A549 (cell line): Measurements from ENCODE around the gene SARS1. TPM values are rescaled to one million over a fixed set of nuclear protein-coding genes. Genes with fewer than 3 reads are reported as not detected.
A peak's percentile ranks its signal among the peaks of the same experiment; 100 is the strongest.
"Not testable (repeated sequence)": the region's sequence is repeated elsewhere in the genome, so short reads cannot be mapped to it uniquely, and the experiment has no call there.

Experiments used
- ATAC-seq, 2 experiments: fragments of 200-7000 bp in 1 of 2; fragments of >200 bp in 1 of 2; cut with Nextera tagmentation in 1 of 2; cut with Tn5 transposase in 1 of 2; 3 replicates each; pipeline versions ENCODE4 v1.8.0 to v1.9.1; 2018 to 2020; ENCODE audit warnings: mild to moderate bottlenecking in 1 of 2, moderate library complexity in 1 of 2
- CTCF ChIA-PET: fragments of 300-600 bp; sonication (Branson Sonifier 250); formaldehyde crosslinking; extraction: SDS; loops from one replicate; lab custom pipeline; 2021; ENCODE audit warnings: antibody characterized with exemption, inconsistent platforms; lab: Yijun Ruan, JAX
- POLR2A ChIA-PET: fragments of 350-600 bp; formaldehyde crosslinking; extraction: SDS; loops from one replicate; lab custom pipeline; 2021; ENCODE audit warnings: antibody characterized with exemption, inconsistent platforms; lab: Yijun Ruan, JAX
- DNase-seq, 2 experiments: peaks; one replicate each; pipeline versions ENCODE4 v3.0.0 to v3.0.0-alpha.2; 2011 to 2016; ENCODE audit warnings: low read depth in 1 of 2, low spot score in 1 of 2
- FAIRE-seq: peaks from 2 replicates; lab custom pipeline; 2011; peaks lifted over from hg19 to GRCh38; lab: Jason Lieb, UNC
- H3K27ac ChIP-seq, 2 experiments: fragments of >200 bp; sonication (Bioruptor Twin); formaldehyde crosslinking; 3 replicates each; pipeline ENCODE4 v1.5.1; 2016 to 2017
- H3K4me1 ChIP-seq: fragments of >200 bp; sonication (Bioruptor Twin); formaldehyde crosslinking; 3 replicates; pipeline ENCODE4 v1.6.1; 2016
- H3K4me2 ChIP-seq: fragments of >200 bp; sonication (Bioruptor Twin); formaldehyde crosslinking; 3 replicates; pipeline ENCODE4 v1.6.1; 2016
- H3K4me3 ChIP-seq: fragments of >200 bp; sonication (Bioruptor Twin); formaldehyde crosslinking; 3 replicates; pipeline ENCODE4 v1.5.1; 2016
- H3K9me3 ChIP-seq: fragments of >200 bp; sonication (Bioruptor Twin); formaldehyde crosslinking; 3 replicates; pipeline ENCODE4 v1.6.1; 2016
- ESRRA ChIP-seq: fragments of 150-350 bp; IDR thresholded peaks from 2 replicates; pipeline ENCODE4 v1.6.1; 2014; ENCODE audit warnings: mild to moderate bottlenecking, low read length, borderline replicate concordance
- HMGXB4 ChIP-seq: fragments of 250-450 bp; sonication (Bioruptor Pico); IDR thresholded peaks from 2 replicates; pipeline ENCODE4 v1.5.0; 2021; ENCODE audit warnings: mild to moderate bottlenecking, moderate library complexity, borderline replicate concordance
- HOXA7 ChIP-seq: fragments of 250-450 bp; sonication (Bioruptor Pico); IDR thresholded peaks from 2 replicates; pipeline ENCODE4 v1.5.0; 2020; ENCODE audit warnings: mild to moderate bottlenecking, moderate library complexity
- JUNB ChIP-seq: fragments of >200 bp; sonication (Bioruptor Twin); formaldehyde crosslinking; IDR thresholded peaks from 2 replicates; pipeline ENCODE4 v1.6.1; 2016
- MAZ ChIP-seq: fragments of 150-350 bp; IDR thresholded peaks from 2 replicates; pipeline ENCODE4 v1.6.1; 2014; ENCODE audit warnings: antibody characterized with exemption, low read depth, low read length, borderline replicate concordance
- RFX5 ChIP-seq: fragments of 450-650 bp; IDR thresholded peaks from 2 replicates; pipeline ENCODE4 v1.7.1; 2014; ENCODE audit warnings: antibody characterized with exemption, mild to moderate bottlenecking, moderate library complexity
- USF2 ChIP-seq: fragments of 450-650 bp; IDR thresholded peaks from 2 replicates; pipeline ENCODE4 v1.6.1; 2014; ENCODE audit warnings: antibody characterized with exemption
- WGBS: methylation state at CpG from one replicate; pipeline ENCODE4 v1.1.6; 2017; ENCODE audit errors: missing lambda C conversion rate; 5-methylcytosine and 5-hydroxymethylcytosine counted together
- polyA plus RNA-seq, 4 experiments: library from polyadenylated mRNA; depleted of rRNA in 3 of 4; stranded (reverse); fragments of >200 nt; fragmentation: RNase III in 1 of 4; extraction: RNeasy Plus Mini Kit Qiagen cat#74134 plus additional on column Dnase treatment in 1 of 4; gene quantifications; 2 replicates in 3 of 4; 3 replicates in 1 of 4; pipeline ENCODE4 v1.2.3, GENCODE V29; 2011 to 2017

SARS1 gene
- polyA plus RNA-seq, 2 of the 4 experiments (the other 2 are of a cell fraction): 103 to 152 TPM

GRCh38 chr1:109283748-109284600 is 70.3 kb downstream of the SARS1 start:
- H3K4me2 ChIP-seq: peak overlapping the region; percentile 73
- DNase-seq (no peak), ATAC-seq (no peak), FAIRE-seq (no peak)
- ChIA-PET CTCF (interaction anchor here (1.7 to 2.3 kb wide), 2 partner anchors 20 to 114 kb away, joined by 6 to 18 read pairs; partner anchors contain the start of gene SORT1), POLR2A (interaction anchor here (1.6 kb wide), 1 partner anchor 9 kb away, joined by 6 read pairs; no protein-coding TSS in a partner anchor)
- H3K9me3 ChIP-seq: no peaks in the 10 kb centered on the region
- 87% methylated on average over 17 of the region's 17 CpGs for WGBS
- H3K27ac ChIP-seq: peak overlapping the region; percentile 85 to 98
- TF ChIP-seq HMGXB4 (CRISPR knock-in tag) (no peak), HOXA7 (CRISPR knock-in tag) (no peak), ESRRA (no peak), JUNB (no peak), USF2 (no peak), MAZ (no peak), RFX5 (no peak)
- TF ChIP-seq, all 56 proteins: peak for 0
- Histone ChIP-seq H3K4me1 (peaks cover 13% of the 10 kb centered on the region; the same call in 2 of the 3 replicates), H3K4me3 (peak overlapping the region; percentile 86)

GRCh38 chr1:109286762-109287161 is 73.0 kb downstream of the SARS1 start:
- H3K4me1 ChIP-seq: peaks cover 11% of the 10 kb centered on the region; the same call in 2 of the 3 replicates
- DNase-seq, H3K27ac ChIP-seq, ATAC-seq, H3K4me3 ChIP-seq, CTCF ChIA-PET, POLR2A ChIA-PET, H3K9me3 ChIP-seq, H3K4me2 ChIP-seq, FAIRE-seq: not testable (repeated sequence)
- 87% methylated on average over 5 of the region's 5 CpGs for WGBS

Other genes starting within 250 kb of the SARS1 start
- gene WDR47, start 171.8 kb upstream of the SARS1 start, polyA plus RNA-seq (2011; rRNA removed): 9.0 and 10.8 TPM in 2 replicates
- gene WDR47, start 171.8 kb upstream of the SARS1 start, polyA plus RNA-seq (2017; fragmentation: RNase III; extraction: RNeasy Plus Mini Kit Qiagen cat#74134 plus additional on column Dnase treatment): 5.2 to 5.6 TPM (median 5.5 TPM) in 3 replicates
- 29.0 and 50.5 TPM in 2 replicates for gene TAF13, start 137.9 kb upstream of the SARS1 start, polyA plus RNA-seq (2011; rRNA removed)
- gene TAF13, start 137.9 kb upstream of the SARS1 start, polyA plus RNA-seq (2017; fragmentation: RNase III; extraction: RNeasy Plus Mini Kit Qiagen cat#74134 plus additional on column Dnase treatment): 46.7 to 50.4 TPM (median 48.7 TPM) in 3 replicates
- 10.9 and 13.2 TPM in 2 replicates for gene TMEM167B, start 123.2 kb upstream of the SARS1 start, polyA plus RNA-seq (2011; rRNA removed)
- gene TMEM167B, start 123.2 kb upstream of the SARS1 start, polyA plus RNA-seq (2017; fragmentation: RNase III; extraction: RNeasy Plus Mini Kit Qiagen cat#74134 plus additional on column Dnase treatment): 9.7 to 10.9 TPM (median 10.2 TPM) in 3 replicates
- 0.56 and 0.69 TPM in 2 replicates for gene ELAPOR1, start 99.8 kb upstream of the SARS1 start, polyA plus RNA-seq (2011; rRNA removed)
- 0.37 to 0.96 TPM (median 0.52 TPM) in 3 replicates for gene ELAPOR1, start 99.8 kb upstream of the SARS1 start, polyA plus RNA-seq (2017; fragmentation: RNase III; extraction: RNeasy Plus Mini Kit Qiagen cat#74134 plus additional on column Dnase treatment)
- 2.5 and 4.9 TPM in 2 replicates for gene CELSR2, start 35.6 kb downstream of the SARS1 start, polyA plus RNA-seq (2011; rRNA removed)
- gene CELSR2, start 35.6 kb downstream of the SARS1 start, polyA plus RNA-seq (2017; fragmentation: RNase III; extraction: RNeasy Plus Mini Kit Qiagen cat#74134 plus additional on column Dnase treatment): 5.6 to 5.9 TPM (median 5.6 TPM) in 3 replicates
- 13.7 and 15.3 TPM in 2 replicates for gene PSRC1, start 69.2 kb downstream of the SARS1 start, polyA plus RNA-seq (2011; rRNA removed)
- gene PSRC1, start 69.2 kb downstream of the SARS1 start, polyA plus RNA-seq (2017; fragmentation: RNase III; extraction: RNeasy Plus Mini Kit Qiagen cat#74134 plus additional on column Dnase treatment): 20.0 to 23.2 TPM (median 21.5 TPM) in 3 replicates
- gene MYBPHL, start 93.1 kb downstream of the SARS1 start, polyA plus RNA-seq (2011; rRNA removed): not detected in 2 replicates
- gene MYBPHL, start 93.1 kb downstream of the SARS1 start, polyA plus RNA-seq (2017; fragmentation: RNase III; extraction: RNeasy Plus Mini Kit Qiagen cat#74134 plus additional on column Dnase treatment): not detected in 3 replicates
- gene SORT1, start 184.0 kb downstream of the SARS1 start, polyA plus RNA-seq (2011; rRNA removed): 13.8 and 14.7 TPM in 2 replicates
- 5.0 to 6.7 TPM (median 6.0 TPM) in 3 replicates for gene SORT1, start 184.0 kb downstream of the SARS1 start, polyA plus RNA-seq (2017; fragmentation: RNase III; extraction: RNeasy Plus Mini Kit Qiagen cat#74134 plus additional on column Dnase treatment)
- 140 and 147 TPM in 2 replicates for gene PSMA5, start 212.5 kb downstream of the SARS1 start, polyA plus RNA-seq (2011; rRNA removed)
- gene PSMA5, start 212.5 kb downstream of the SARS1 start, polyA plus RNA-seq (2017; fragmentation: RNase III; extraction: RNeasy Plus Mini Kit Qiagen cat#74134 plus additional on column Dnase treatment): 92.7 to 99.6 TPM (median 93.7 TPM) in 3 replicates